H7 (cell line): ENCODE measurements around the gene KRTAP21-2. TPM values are rescaled to one million over a fixed set of nuclear protein-coding genes. Genes with fewer than 3 reads are reported as not detected.
"Not testable (repeated sequence)": the region's sequence is repeated elsewhere in the genome, so short reads cannot be mapped to it uniquely, and the experiment has no call there.

ENCODE experiments used
- DNase-seq: peaks from one replicate; pipeline ENCODE4 v3.0.0; 2012
- H3K27me3 ChIP-seq: 2 replicates; pipeline ENCODE4 v1.6.0; 2011; ENCODE audit warnings: mild to moderate bottlenecking, low read length; ENCODE audit not compliant: control insufficient read depth, insufficient read depth
- H3K36me3 ChIP-seq: replicated peaks from 2 replicates; pipeline ENCODE4 v1.5.1; 2011; ENCODE audit warnings: low read length; ENCODE audit not compliant: control insufficient read depth, insufficient read depth
- H3K4me3 ChIP-seq: 2 replicates; pipeline ENCODE4 v1.5.1; 2011; ENCODE audit warnings: low read depth, mild to moderate bottlenecking, control low read depth, low read length, moderate library complexity; ENCODE audit not compliant: insufficient read depth
- total RNA-seq: library from RNA; depleted of rRNA; stranded (reverse); fragments of >200 nt; shearing (Covaris generic); gene quantifications from 2 replicates; pipeline ENCODE4 v1.2.3, GENCODE V29; 2014; rRNA removed

The KRTAP21-2 gene
- not detected in 2 replicates for total RNA-seq

- Histone ChIP-seq H3K4me3 (no peak within 1 kb of the TSS), H3K27me3 (no peaks in the 10 kb centered on the region), H3K36me3 (no peaks in the 10 kb centered on the region)
- DNase-seq: no peak
These were observed at the start of gene KRTAP21-2 for GRCh38 chr21:30747159-30747558. Gene KRTAP21-2, minus strand, starts transcription at chr21:30747259. Its CDS starts 57 bp downstream, at chr21:30747202.

- DNase-seq: no peak
- Histone ChIP-seq H3K27me3 (no peaks in the 10 kb centered on the region), H3K4me3 (no peak overlapping the region), H3K36me3 (no peaks in the 10 kb centered on the region)
These were observed 46.7 kb upstream of the KRTAP21-2 start for GRCh38 chr21:30793581-30794314.

- H3K27me3 ChIP-seq: no peaks in the 10 kb centered on the region
- no peak for DNase-seq
- no peak overlapping the region for H3K4me3 ChIP-seq
- no peaks in the 10 kb centered on the region for H3K36me3 ChIP-seq
These were observed 32.2 kb upstream of the KRTAP21-2 start for GRCh38 chr21:30779249-30779648.

GRCh38 chr21:30769724-30770431, 22.8 kb upstream of the KRTAP21-2 start:
- Histone ChIP-seq H3K27me3 (no peaks in the 10 kb centered on the region), H3K36me3 (no peaks in the 10 kb centered on the region), H3K4me3 (no peak overlapping the region)
- DNase-seq: no peak

DNA sequence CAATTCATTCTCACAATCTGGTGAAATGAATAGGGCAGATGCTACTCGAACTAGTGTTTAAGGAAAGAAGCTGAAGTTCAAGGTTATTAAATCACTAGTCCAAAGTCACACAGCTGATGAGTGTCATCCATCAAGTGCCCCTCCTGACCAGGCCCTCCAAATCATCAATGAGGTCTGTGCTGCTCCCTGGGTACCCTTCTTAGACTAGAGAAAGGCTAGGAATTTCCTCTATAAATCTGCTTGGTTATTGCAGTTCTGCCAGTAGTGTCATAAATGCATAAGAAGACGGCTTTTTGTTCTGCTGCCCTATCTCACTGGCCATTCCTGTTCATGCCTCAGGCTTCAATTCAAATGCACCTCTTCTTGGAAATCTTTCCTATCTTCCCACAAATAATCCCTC, 13.7 kb upstream of the KRTAP21-2 start:
- Histone ChIP-seq H3K4me3 (no peak overlapping the region), H3K36me3 (no peaks in the 10 kb centered on the region), H3K27me3 (no peaks in the 10 kb centered on the region)
- no peak for DNase-seq

DNA sequence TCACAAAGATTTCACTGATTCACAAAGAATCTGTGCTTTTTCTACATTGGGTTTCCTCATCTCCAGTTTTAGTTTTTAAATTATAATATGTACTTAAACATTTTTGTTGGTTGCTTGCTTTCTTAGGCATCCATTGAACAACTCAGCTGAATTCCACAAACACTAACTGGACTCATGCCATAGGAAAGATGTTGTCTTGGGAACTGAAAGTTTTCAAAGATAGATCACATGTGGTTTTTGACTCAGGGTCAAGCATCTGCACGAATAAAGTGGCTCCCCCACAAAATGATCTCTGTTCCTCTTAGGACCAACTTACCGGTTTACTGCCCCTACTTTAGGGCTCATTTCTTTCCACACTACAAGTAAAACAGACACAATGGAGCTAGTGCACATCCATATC, 11.2 kb upstream of the KRTAP21-2 start:
- no peak for DNase-seq
- no peaks in the 10 kb centered on the region for H3K27me3 ChIP-seq
- H3K36me3 ChIP-seq: no peaks in the 10 kb centered on the region
- H3K4me3 ChIP-seq: no peak overlapping the region

DNA sequence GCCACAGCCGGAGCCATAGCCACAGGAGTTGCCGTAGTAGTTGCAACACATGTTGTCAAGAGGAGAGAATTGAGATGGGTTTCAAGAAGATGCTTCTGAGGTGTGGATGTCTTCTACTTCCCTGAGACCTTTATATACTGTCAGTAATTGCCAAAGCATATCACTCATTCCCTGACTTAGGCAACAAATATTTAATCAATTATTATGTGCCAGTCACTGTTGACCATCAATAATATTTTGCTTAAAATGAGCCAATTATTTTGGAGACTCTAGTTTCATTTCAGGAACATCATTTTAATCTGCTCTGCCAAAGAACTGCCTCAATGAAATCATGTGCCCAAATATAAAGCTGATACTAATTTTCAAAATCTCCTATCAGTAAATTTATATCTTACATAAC, 8.3 kb upstream of the KRTAP21-2 start, which contains the start of gene KRTAP21-1:
KRTAP21-1 (minus strand) TSS at position 101 of the 400 bp plus-strand sequence; CDS start at position 51, 50 bp downstream.
- not testable (repeated sequence) for H3K27me3 ChIP-seq, DNase-seq, H3K36me3 ChIP-seq, H3K4me3 ChIP-seq

DNA sequence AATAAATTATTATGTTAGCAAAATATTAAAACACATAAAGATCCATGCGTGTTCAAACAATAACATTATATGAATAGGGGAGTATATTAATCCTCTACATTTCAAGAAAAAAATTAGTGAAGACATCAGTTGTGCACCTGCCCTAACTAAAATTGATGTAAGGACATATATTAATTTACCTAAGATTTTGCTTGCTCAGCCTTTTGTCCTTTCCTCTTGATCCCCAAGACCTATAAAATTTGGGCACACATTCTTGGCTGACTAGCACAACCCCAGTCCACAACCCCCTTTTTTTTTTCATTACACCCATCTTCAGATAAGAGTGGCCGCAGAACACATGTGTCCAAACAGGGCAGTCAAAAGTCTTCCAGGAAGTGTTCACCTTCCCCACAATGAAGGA, 6.6 kb downstream of the KRTAP21-2 start:
- Histone ChIP-seq H3K4me3 (no peak overlapping the region), H3K27me3 (no peaks in the 10 kb centered on the region), H3K36me3 (no peaks in the 10 kb centered on the region)
- DNase-seq: no peak

DNA sequence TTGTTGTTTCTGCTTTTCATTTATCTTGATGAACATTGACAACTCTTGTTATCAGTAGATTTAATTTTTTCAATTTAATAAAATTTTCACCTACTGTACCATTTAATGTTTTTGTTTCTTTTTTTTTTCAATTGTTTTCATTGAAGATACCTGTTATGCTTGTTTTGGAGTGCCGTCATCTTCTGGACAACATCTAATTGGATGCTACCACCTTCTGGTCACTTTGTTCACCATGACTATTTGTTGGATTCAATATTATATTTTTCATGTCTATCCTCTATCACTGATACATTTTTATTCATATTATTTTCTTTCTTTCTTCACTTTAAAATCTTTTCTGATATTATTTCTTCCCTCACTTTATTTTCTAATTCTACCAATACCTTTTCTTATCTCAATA, 14.0 kb downstream of the KRTAP21-2 start:
- Histone ChIP-seq H3K27me3 (no peaks in the 10 kb centered on the region), H3K36me3 (no peaks in the 10 kb centered on the region), H3K4me3 (no peak overlapping the region)
- DNase-seq: no peak

- H3K4me3 ChIP-seq: no peak overlapping the region
- no peaks in the 10 kb centered on the region for H3K36me3 ChIP-seq
- no peak for DNase-seq
- H3K27me3 ChIP-seq: no peaks in the 10 kb centered on the region
These were observed 20.3 kb downstream of the KRTAP21-2 start for GRCh38 chr21:30726726-30727125.

DNA sequence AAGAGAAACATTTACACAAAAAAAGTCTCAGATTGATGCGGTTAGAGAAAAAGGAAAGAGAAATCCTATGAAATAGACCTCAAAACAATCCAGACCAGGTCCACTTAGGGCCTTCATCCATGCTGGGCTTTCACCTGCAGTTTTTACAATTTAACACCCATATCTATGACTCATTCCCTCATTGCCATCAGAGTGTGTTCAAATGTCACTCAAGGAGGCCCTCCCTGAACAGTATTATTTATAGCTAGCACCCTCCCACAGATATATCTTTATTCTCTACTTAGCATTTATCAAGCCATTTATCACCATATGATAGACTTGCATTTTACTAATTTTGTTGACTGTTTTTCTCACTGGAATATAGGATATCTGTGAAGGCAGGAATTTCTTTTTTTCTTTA, 27.7 kb downstream of the KRTAP21-2 start:
- no peak for DNase-seq
- Histone ChIP-seq H3K36me3 (no peaks in the 10 kb centered on the region), H3K4me3 (no peak overlapping the region), H3K27me3 (no peaks in the 10 kb centered on the region)

DNA sequence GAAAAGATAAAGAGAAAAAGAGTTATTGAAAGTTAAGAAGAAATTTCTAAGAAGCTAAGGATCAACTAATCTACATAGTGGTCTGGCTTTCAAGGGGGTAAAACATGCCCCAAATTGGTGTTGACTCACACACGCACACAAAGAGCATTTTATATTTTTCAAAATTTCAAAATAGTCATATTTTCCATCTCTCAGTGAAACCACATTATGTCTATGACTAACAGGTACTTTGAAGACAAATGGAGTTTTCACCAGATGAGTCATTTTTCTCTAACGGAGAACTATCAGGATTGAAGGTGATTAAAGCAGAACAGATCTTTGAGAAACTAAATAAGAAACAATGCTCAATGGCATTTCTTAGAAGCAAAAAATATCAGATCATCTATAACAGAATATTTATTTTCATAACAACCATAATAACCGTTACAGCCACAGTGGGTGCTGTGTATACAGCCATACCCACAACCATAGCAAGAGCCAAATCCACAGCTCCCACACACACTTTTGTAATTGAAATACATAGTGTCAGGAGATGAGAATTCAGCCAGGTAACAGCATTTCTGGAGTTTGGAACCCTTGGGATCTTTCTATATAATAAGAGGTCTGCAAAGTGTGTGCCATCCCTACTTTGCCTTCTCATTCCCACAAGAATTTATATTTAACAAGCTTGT, 28.7 kb downstream of the KRTAP21-2 start, which contains the start of gene KRTAP21-3:
KRTAP21-3 (minus strand) TSS at position 539 of the 671 bp plus-strand sequence; CDS start at position 521, 18 bp downstream.
- Histone ChIP-seq H3K4me3 (no peak within 1 kb of the TSS), H3K36me3 (no peaks in the 10 kb centered on the region), H3K27me3 (no peaks in the 10 kb centered on the region)
- DNase-seq: no peak

DNA sequence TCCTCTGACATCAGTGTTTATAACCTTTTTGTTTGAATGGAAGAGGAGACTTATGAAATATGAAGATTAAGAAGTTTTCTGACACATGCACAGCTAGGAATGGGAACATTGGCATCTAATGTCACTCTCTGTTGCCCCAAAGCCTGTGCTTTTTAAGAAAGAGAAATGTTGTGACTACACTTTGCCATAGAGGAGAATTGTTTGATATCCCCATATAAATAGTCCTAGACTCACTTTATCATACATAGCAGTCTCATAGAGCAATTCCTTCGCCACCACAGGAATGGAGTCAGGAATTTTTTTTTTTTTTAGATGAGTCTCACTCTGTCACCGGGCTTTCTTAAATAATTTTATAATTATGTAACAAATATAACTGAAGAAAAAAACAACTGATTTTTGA, 30.0 kb downstream of the KRTAP21-2 start:
- no peak overlapping the region for H3K4me3 ChIP-seq
- DNase-seq: no peak
- H3K27me3 ChIP-seq: no peaks in the 10 kb centered on the region
- H3K36me3 ChIP-seq: no peaks in the 10 kb centered on the region

- Histone ChIP-seq H3K27me3 (no peaks in the 10 kb centered on the region), H3K4me3 (no peak overlapping the region), H3K36me3 (no peaks in the 10 kb centered on the region)
- DNase-seq: no peak
These were observed 32.1 kb downstream of the KRTAP21-2 start for GRCh38 chr21:30714946-30715345.

GRCh38 chr21:30714456-30714855, 32.6 kb downstream of the KRTAP21-2 start:
- peak; percentile 7 for DNase-seq
- H3K4me3 ChIP-seq: no peak overlapping the region

More at GRCh38 chr21:30714456-30714855, 32.6 kb downstream of the KRTAP21-2 start:
- Histone ChIP-seq H3K36me3 (no peaks in the 10 kb centered on the region), H3K27me3 (no peaks in the 10 kb centered on the region)
